NCI-H2227 (cell line): ENCODE data around the gene INSYN2A.

Source experiments
- DNase-seq: peaks from one replicate; lab custom pipeline; 2025; ENCODE audit not compliant: unreplicated experiment; lab: John Stamatoyannopoulos, UW

Gene INSYN2A, protein sequence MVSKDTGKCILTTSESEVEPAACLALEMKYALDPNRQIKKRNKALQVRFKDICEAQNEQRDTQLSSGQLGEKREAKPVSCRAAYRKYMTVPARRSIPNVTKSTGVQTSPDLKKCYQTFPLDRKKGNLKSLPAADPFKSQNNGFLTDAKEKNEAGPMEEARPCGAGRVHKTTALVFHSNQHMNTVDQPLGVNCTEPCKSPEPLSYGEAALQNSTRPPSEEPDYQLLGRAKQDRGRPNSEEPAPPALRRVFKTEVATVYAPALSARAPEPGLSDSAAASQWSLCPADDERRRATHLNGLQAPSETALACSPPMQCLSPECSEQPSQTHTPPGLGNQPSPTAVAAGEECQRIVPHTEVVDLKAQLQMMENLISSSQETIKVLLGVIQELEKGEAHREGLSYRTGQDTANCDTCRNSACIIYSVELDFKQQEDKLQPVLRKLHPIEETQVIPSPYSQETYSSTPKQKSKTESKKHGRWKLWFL

GRCh38 chr10:127196282-127197153 lies at the start of gene INSYN2A:
TSS of gene INSYN2A (minus strand) at chr10:127196591. CDS start at chr10:127176395, 20,196 bp downstream.
- DNase-seq: peak; percentile 24

GRCh38 chr10:127245456-127245855 lies 49.1 kb upstream of the INSYN2A start:
- DNase-seq: no peak

DNA sequence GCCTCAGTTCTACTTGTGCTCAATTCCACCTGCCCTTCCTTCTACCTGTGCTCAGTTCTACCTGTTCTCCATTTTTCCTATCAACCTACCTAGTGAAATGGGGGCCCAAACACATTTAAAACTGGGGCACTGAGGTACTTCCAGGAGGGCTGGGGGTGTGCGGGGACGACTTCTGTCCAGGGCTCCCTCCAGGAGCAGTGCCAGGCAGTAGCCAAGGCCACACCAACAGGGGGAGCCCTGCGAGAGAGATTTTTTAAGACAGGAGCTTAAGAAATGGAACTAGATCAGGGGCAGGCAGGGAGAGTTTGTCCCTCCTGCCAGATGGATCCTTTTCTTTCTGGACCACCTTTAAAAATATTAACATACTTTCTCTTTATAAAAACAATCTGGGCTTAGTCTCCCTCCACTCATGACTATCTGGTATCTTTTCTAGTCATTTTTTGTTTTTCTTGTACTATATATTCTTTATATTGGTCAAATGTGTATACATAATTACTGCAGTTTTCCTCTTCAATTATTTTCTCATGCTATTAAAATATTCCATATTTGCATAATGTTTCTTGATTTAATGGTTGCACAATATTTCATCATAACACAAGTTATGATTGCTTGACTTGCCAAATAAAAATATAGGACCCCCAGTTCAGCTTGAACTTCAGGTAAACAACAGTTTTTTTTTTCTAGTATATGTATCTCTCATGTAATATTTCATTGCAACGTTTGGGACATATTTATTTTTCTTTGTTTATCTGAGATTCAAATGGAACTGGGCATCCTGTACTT lies 47.3 kb upstream of the INSYN2A start:
- peak; percentile 0 for DNase-seq

DNA sequence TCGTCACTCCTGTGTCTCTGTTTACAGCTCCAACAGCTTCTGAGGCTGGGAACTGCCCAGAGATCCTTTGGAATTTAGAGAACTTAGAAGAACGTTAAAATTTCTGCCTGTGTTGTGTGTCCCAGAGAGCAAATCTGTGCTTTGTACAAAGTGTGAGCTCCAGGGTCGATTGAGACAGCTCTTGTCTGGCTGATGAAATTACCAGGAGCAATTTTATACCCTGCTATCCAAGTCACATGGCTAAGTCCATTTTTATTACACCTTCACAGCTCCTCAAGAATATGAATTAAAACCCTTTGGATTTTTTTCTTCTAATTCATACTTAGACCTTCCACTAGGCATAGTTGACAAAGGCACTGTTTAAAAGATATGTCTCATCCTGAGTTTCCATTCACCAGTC lies 46.5 kb upstream of the INSYN2A start:
- no peak for DNase-seq

DNA sequence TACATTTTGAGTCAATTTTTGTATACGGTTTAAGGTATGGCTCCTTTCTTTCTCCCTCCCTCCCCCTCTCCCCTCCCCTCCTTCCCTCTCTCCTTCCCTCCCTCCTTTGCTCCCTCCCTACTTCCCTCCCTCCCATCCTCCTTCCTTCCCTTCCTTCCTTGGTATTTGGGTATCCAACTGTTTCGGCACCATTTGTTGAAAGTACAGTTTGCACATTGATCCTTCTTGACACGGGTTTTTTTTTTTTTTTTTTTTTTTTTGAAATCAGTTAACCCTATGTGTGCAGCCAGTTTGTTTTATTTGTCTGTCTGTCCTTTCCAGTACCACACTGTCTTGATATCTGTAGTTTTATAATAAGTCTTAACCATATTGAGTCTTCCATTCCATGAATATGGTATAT lies 39.9 kb upstream of the INSYN2A start:
- DNase-seq: no peak

DNA sequence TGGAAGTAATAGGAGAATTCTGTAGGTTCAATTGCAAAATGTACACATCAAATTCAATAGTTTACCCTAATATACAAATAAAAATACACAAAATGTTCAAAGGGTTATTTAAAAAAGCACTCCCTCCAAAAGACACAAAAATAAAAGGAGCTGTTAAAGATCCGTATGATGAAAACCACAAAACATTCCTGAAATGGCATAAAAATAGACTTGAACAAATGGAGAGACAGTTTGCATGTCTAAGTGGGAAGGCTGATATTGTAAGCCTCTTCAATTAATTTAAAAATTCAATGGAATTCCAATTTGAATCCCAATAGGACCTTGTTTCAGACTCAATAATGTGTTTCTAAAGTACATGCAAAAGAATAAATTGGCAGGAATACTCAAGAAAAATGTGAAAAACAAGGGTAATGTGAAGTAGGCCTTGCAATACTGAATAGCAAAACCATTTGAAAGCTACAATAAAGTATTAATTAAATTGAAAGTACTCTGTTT lies 38.0 kb upstream of the INSYN2A start:
- DNase-seq: no peak

GRCh38 chr10:127228195-127228787 lies 31.9 kb upstream of the INSYN2A start:
- DNase-seq: no peak

GRCh38 chr10:127227663-127228062 lies 31.3 kb upstream of the INSYN2A start:
- no peak for DNase-seq

DNA sequence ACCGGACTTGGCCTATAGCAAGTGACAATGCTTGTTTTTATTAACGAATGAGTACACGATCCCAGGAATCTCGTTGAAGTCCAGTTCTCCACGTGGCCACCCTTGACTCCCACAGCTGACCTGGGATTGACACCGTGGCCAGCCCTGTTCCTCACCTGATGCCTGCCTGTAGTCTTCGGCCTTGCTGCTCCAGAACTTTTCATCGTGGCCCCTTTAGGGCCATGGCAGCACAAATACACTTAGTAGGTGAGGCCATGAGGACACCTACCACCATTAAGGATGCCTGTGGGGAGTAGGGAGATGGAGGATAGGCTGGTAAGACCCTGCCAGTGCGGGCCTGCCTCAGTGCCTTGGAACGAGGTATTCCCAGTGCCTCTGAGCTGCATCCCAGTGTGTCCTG lies 30.6 kb upstream of the INSYN2A start:
- DNase-seq: no peak

- DNase-seq: no peak
Measured at GRCh38 chr10:127221281-127221680, 24.9 kb upstream of the INSYN2A start.

- no peak for DNase-seq
Measured at GRCh38 chr10:127218658-127219057, 22.3 kb upstream of the INSYN2A start.

GRCh38 chr10:127216786-127217185 lies 20.4 kb upstream of the INSYN2A start:
- DNase-seq: no peak

- no peak for DNase-seq
Measured at GRCh38 chr10:127216274-127216673, 19.9 kb upstream of the INSYN2A start.

GRCh38 chr10:127215866-127216265 lies 19.5 kb upstream of the INSYN2A start:
- no peak for DNase-seq

GRCh38 chr10:127210936-127211466 lies 14.6 kb upstream of the INSYN2A start:
- no peak for DNase-seq

DNA sequence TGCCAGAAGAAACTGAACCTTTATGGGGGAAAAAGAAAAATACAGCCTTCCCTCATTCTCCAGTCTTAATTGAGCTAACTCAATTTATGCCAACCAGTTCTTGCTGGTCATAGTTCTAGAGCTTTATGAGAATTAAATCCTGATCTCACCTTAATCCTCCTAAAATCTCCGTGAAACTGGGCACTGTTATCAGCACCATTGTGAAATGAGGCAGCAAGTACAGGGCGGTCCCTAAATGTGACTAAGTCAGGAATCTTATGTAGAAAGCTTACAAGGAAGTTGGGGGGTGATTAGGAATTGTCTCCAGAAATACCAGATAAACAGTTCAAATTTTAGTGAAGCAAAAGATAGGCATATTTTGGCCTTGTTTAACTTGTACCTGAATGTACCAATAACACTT lies 10.7 kb upstream of the INSYN2A start:
- no peak for DNase-seq

- DNase-seq: no peak
Measured at GRCh38 chr10:127203067-127203466, 6.7 kb upstream of the INSYN2A start.

- no peak for DNase-seq
Measured at GRCh38 chr10:127200646-127201045, 4.3 kb upstream of the INSYN2A start.

DNA sequence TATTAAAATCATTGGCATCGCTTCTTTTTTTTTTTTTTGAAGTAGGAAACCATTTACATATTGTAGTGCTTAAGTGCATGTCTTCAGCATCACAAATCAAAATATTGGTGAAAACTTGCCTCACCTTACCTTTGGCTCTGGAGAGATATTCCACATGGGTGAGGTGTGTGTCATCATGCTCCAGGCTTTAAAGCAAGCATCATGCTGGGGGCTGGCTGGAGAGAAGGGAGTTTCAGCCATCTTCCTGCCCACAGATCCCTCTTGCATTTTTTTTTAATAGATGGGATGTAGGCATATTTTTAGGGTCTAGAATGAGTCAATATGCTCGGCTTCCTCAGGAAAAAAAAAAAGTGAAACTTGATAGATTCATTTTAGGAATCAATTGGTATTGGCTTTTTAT lies 2.3 kb upstream of the INSYN2A start:
- no peak for DNase-seq

GRCh38 chr10:127198307-127198706 lies 1.9 kb upstream of the INSYN2A start:
- no peak for DNase-seq

DNA sequence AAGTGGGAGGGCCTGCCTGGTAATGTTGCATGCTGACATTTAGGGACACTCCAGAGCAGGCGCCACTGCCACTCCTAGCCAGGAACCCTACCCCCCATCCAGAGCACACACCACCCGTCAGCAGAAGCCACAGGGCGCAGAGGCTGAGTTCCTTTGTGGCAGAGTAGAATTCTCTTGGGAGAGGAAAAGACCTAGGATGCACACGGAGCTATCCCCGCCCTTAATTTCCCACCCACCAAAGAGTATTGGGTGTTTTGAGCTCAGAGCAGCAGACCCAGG lies 702 bp upstream of the INSYN2A start:
- no peak for DNase-seq
